Small intestine (tissue), 7 donors: ENCODE measurements around the gene LYSMD2. TPM values are rescaled to one million over a fixed set of nuclear protein-coding genes. Genes with fewer than 3 reads are reported as not detected.

ENCODE experiments used
- DNase-seq, 2 donors: peaks; one replicate each; pipeline versions ENCODE4 v3.0.0 to v3.0.0-alpha.2; 2013
- FAIRE-seq: peaks from 2 replicates; lab custom pipeline; 2012; peaks lifted over from hg19 to GRCh38; lab: Jason Lieb, UNC
- H3K27ac ChIP-seq, 3 donors: one replicate each; pipeline ENCODE4 v1.5.1; 2013; ENCODE audit warnings: low read length in 2 of 3, mild to moderate bottlenecking in 2 of 3, control low read depth in 1 of 3, inconsistent platforms in 1 of 3, low read depth in 1 of 3, moderate library complexity in 1 of 3
- H3K27me3 ChIP-seq, 3 donors: one replicate each; pipeline ENCODE4 v1.6.1; 2013; ENCODE audit warnings: low read length in 3 of 3, inconsistent platforms in 1 of 3; ENCODE audit not compliant: control insufficient read depth in 3 of 3, insufficient read depth in 3 of 3
- H3K36me3 ChIP-seq, 3 donors: one replicate each; pipeline ENCODE4 v1.6.1; 2013; ENCODE audit warnings: low read length in 3 of 3, inconsistent platforms in 1 of 3, low read depth in 1 of 3, mild to moderate bottlenecking in 1 of 3, moderate library complexity in 1 of 3; ENCODE audit not compliant: control insufficient read depth in 3 of 3, insufficient read depth in 2 of 3
- H3K4me1 ChIP-seq, 3 donors: one replicate each; pipeline ENCODE4 v1.6.1; 2013; ENCODE audit warnings: low read length in 2 of 3, inconsistent platforms in 1 of 3, low read depth in 1 of 3, mild to moderate bottlenecking in 1 of 3, moderate library complexity in 1 of 3; ENCODE audit not compliant: control insufficient read depth in 3 of 3, insufficient read depth in 2 of 3
- H3K4me3 ChIP-seq, 3 donors: one replicate each; pipeline ENCODE4 v1.5.1; 2013; ENCODE audit warnings: low read length in 3 of 3, control low read depth in 1 of 3, inconsistent platforms in 1 of 3, low read depth in 1 of 3, mild to moderate bottlenecking in 1 of 3, moderate library complexity in 1 of 3
- H3K9me3 ChIP-seq, 2 donors: one replicate each; pipeline ENCODE4 v1.6.1; 2013; ENCODE audit warnings: low read depth in 1 of 2, low read length in 1 of 2; ENCODE audit not compliant: control insufficient read depth in 2 of 2, insufficient read depth in 1 of 2
- whole genome bisulfite sequencing, 3 donors: extraction: QIAGEN DNeasy Blood & Tissue Kit; methylation state at CpG; one replicate each; pipeline ENCODE4 v1.1.7; 2013; 5-methylcytosine and 5-hydroxymethylcytosine counted together
- polyA plus RNA-seq, 4 donors: library from polyadenylated mRNA; stranded (reverse) in 3 of 4; unstranded in 1 of 4; fragments of 200-250 nt in 3 of 4; fragments of 120-200 nt in 1 of 4; gene quantifications; one replicate each; pipeline versions ENCODE4 v1.2.1 to v1.2.3, GENCODE V29; 2013
- donor health status: healthy with polysubstance abuse.
- donor health status: control.
- donor health status: control.
- donor health status: Bipolar disorder and iron deficiency.
- donor health status: healthy.

Gene LYSMD2
- polyA plus RNA-seq, 4 donors, result 10.7 to 19.6 (median 11.7) TPM

DNA sequence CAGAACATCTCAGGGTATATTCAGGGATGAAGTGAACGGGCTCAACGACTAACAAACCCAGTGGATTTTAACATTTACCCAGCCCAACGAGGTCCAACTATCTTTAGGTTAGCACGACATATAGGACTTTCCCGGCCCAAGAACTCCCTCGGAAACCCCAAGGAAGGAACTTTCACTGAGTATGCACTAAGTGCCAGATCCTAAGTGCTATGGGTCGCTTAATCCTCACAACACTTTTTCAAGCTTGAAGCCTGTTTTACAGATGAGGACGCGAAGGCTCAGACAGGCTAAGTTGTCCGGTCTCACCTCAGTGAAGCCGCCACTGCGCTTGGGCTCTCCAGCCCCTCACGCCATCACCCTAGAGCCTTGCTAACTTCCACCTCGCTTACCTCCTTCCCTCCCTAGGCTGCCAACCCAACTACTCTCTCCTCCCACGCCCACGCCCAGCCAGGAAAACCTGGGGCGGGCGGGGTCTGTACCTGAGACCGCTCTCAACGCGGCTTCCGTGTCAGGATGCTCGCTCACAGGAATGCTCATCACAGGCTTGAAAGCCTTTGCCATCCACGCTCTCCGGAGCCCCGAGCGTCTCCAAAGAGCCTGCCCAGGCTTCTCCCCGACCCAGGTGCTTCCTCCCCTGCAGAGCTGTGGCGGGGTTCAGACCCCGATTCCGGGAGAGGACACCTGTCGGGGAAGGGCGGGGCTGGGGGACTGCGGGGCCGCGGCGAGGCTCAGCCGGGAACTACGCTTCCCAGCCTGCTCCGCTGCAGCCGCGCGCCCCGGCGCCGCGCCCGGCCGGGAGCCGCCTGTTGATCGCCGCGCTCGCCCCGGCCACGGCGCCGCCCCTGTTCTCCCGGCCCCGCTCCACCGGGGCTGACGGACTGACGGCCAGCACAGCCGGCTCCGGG is 13.6 kb upstream of the LYSMD2 start, which contains the start of gene TMOD2:
Gene TMOD2 (plus strand): TSS at position 806 of the 905 bp plus-strand sequence. CDS start 14,845 bp downstream, outside the sequence.
- Histone ChIP-seq H3K27me3 (peaks cover 0 to 35% (median 0%) of the 10 kb centered on the region in 3 donors), H3K27ac (peak within 1 kb of the TSS in 2 of 3 donors; percentile 21 to 48), H3K4me1 (peaks cover 0 to 4% (median 2%) of the 10 kb centered on the region in 3 donors), H3K9me3 (no peaks in the 10 kb centered on the region), H3K4me3 (peak within 1 kb of the TSS; percentile 54 to 78 (median 70)), H3K36me3 (no peaks in the 10 kb centered on the region)
- FAIRE-seq, result no peak
- WGBS, 3 donors, result 5 to 7% (median 7%) methylated on average over 57 to 65 of the region's 65 CpGs
- DNase-seq, result peak; percentile 54 to 83

DNA sequence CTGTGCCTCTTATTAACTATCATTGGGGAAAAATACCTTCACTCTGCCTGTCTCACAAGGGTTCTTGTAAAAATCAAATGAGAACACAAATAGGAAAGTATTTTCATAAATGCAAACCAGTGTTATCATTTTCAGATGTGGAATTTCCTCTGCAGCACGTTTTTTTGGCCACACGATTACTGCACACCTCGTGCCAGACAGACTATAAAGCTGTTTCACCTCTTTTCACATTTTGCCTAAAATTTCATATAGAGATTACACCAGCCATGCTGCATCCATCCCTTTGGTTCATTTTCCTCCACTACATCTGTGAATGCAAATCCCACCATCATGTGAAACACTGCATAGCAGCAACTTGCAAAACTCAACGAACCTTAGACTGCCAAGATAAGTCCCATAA is 12.7 kb upstream of the LYSMD2 start:
- Histone ChIP-seq H3K27me3 (peaks cover 0 to 32% (median 0%) of the 10 kb centered on the region in 3 donors), H3K27ac (no peak overlapping the region), H3K36me3 (no peaks in the 10 kb centered on the region), H3K9me3 (no peaks in the 10 kb centered on the region), H3K4me1 (peaks cover 0 to 4% (median 2%) of the 10 kb centered on the region in 3 donors), H3K4me3 (no peak overlapping the region)
- 72 to 78% (median 74%) methylated on average over 4 of the region's 4 CpGs for WGBS, 3 donors
- no peak for FAIRE-seq
- no peak for DNase-seq

DNA sequence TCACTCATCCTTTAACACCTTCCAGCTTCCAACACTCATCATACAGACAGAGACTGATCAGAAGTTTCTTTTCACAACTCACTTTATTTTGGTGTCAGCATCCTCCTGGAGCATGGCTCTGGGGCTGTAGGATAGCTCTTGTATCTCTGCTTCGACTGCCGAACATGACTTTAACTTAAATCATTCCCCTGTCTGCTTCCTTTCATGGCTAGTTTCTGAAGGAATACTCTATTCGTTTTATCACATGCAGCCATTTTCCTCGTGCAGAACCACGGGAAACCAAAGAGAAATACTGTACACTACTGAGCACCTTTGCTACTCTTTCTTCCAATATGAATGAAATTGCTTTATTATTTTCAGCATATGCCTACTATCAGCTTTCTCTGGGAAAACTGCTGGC is 11.9 kb upstream of the LYSMD2 start:
- WGBS, 3 donors, result 76 to 87% (median 84%) methylated on average over 5 of the region's 5 CpGs
- FAIRE-seq, result no peak
- Histone ChIP-seq H3K4me1 (peaks cover 0 to 4% (median 2%) of the 10 kb centered on the region in 3 donors), H3K36me3 (no peaks in the 10 kb centered on the region), H3K27ac (no peak overlapping the region), H3K9me3 (no peaks in the 10 kb centered on the region), H3K27me3 (peaks cover 0 to 32% (median 0%) of the 10 kb centered on the region in 3 donors), H3K4me3 (no peak overlapping the region)
- no peak for DNase-seq

DNA sequence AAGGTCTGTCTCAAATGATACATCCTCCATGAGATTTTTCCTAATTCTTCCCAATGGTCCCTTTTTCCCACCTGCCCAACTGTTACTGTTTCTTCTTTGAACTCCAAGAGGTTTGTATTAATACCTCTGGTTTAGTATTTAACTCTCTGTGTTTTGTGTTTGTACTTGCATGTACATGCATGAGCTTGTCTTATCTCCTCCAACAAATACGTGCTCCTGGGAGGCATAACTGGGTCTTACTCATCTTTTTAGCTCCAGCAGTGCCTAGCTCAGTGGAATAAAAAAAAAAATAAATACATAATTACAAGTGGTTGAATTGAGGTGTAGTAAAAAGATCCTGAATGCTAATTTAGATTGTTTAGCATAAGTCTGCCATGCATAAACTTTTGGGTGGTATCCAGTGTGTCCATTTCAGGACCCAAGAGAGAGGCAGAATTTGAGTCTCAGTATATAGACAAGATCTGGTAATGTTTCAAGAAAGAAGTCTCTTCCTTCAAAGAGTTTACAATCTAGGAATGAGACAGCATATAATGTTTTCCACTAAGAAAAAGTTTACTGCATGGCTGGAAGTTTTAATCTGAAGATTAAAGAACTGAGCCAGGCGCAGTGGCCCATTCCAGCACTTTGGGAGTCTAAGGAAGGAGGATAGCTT is 1.7 kb upstream of the LYSMD2 start:
- 81 to 90% (median 90%) methylated on average over 2 of the region's 2 CpGs for WGBS, 3 donors
- no peak for FAIRE-seq
- no peak overlapping the region for H3K27ac ChIP-seq

DNA sequence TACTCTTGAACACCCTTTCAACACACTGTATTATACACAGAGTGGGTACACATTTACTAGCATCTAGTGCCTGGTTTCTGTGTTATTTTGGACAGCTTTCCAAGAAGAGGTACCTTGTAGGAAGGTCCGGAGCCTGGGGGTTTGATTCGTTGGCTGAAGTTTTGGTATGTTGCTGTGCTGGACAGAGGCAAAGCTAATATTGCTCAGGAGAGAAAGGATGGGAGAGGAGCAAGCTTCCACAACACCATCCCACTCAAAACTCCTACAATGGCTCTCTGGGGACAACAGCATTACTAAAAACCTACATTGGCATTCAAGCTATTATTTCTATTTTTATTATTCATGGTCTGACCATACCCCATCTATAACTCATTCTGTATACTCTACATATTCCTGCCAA is 1.1 kb upstream of the LYSMD2 start:
- no peak overlapping the region for H3K4me3 ChIP-seq
- no peaks in the 10 kb centered on the region for H3K9me3 ChIP-seq
- no peaks in the 10 kb centered on the region for H3K36me3 ChIP-seq
- peaks cover 0 to 8% (median 5%) of the 10 kb centered on the region in 3 donors for H3K4me1 ChIP-seq
- no peaks in the 10 kb centered on the region for H3K27me3 ChIP-seq
- FAIRE-seq, result no peak
- DNase-seq, result no peak
- peak overlapping the region in 1 of 3 donors; percentile 93 for H3K27ac ChIP-seq
- 77 to 83% (median 79%) methylated on average over 2 of the region's 2 CpGs for WGBS, 3 donors

More for the DNA sequence above, 1.7 kb upstream of the LYSMD2 start:
- Histone ChIP-seq H3K4me1 (peaks cover 0 to 8% (median 5%) of the 10 kb centered on the region in 3 donors), H3K36me3 (no peaks in the 10 kb centered on the region), H3K9me3 (no peaks in the 10 kb centered on the region), H3K27me3 (no peaks in the 10 kb centered on the region), H3K4me3 (no peak overlapping the region)
- no peak for DNase-seq

DNA sequence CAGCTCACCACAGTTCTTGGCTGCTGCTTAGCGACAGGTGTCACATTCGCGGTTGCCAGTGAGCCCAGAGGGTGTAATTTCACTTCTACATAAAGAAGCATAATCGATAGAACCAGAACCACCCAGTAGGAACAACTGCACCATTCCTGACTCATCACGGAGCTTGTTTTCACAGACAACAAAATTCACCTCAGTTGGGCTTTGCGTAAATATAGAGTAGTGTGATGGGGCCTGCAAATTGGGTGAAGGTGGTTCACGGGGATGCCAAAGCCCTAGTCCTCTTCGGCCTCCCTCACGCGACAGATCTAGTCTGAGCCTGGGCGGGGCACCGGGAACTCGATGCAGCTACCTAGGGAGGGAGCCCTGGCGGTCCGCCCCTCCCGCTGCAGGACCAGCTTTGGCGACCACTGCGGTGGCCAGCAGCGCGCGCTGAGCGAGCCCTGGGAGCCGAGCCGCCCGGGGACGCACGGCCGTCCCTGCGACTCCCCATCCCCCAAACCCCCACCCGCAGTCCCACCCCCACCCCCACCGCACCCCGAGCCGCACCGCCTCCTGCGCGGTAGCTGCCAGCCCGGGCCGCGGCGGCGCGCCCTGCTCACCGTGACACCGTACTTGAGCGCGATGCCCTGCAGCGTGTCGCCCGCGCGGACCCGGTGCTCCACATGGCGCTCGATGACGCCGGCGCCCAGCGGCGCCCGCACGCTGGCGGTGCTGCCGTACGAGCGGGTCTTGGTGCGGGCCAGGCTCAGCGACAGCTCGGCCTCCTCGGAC is 519 bp downstream of the LYSMD2 start:
- 1% methylated on average over 50 to 69 of the region's 69 CpGs for WGBS, 3 donors
- no peaks in the 10 kb centered on the region for H3K36me3 ChIP-seq

DNA sequence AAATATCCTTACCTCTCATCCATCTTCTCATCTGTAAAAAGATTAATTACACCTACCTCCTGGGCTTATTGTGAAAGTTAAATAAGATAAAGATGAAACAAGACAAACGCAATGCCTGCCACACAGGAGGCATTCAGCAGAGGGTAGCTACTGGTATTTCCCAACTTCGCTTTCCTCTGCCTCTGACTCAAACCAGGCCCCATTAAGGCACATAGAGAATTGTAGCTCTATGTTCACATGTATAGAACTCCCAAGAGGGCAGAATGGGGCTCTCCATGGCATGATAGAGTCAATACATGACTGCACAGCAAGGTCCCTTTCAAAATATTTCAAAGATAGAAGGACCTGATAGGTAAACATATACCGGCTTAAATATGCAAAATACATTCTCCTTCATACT is 1.4 kb downstream of the LYSMD2 start:
- no peaks in the 10 kb centered on the region for H3K27me3 ChIP-seq
- peak overlapping the region in 2 of 3 donors; percentile 56 to 96 for H3K4me3 ChIP-seq
- 34 to 52% (median 39%) methylated on average over 3 of the region's 3 CpGs for WGBS, 3 donors
- DNase-seq, result no peak
- H3K36me3 ChIP-seq, result no peaks in the 10 kb centered on the region
- peaks cover 3 to 20% (median 20%) of the 10 kb centered on the region in 3 donors for H3K4me1 ChIP-seq
- peak overlapping the region in 1 of 3 donors; percentile 36 for H3K27ac ChIP-seq
- no peaks in the 10 kb centered on the region for H3K9me3 ChIP-seq
- FAIRE-seq, result no peak

More for the DNA sequence above, 519 bp downstream of the LYSMD2 start:
- Histone ChIP-seq H3K27ac (peak overlapping the region in 2 of 3 donors; percentile 92 to 93), H3K4me3 (peak overlapping the region; percentile 56 to 96 (median 79)), H3K9me3 (no peaks in the 10 kb centered on the region), H3K4me1 (peaks cover 2 to 16% (median 12%) of the 10 kb centered on the region in 3 donors), H3K27me3 (no peaks in the 10 kb centered on the region)
- DNase-seq, result peak; percentile 59
- no peak for FAIRE-seq
